GM10248 (cell line): Measurements from ENCODE around the gene OCIAD1.

ENCODE experiments used
- CTCF ChIA-PET: fragments of 300-600 bp; sonication (Branson Sonifier 250); formaldehyde crosslinking; extraction: SDS; loops from one replicate; lab custom pipeline; 2021; ENCODE audit warnings: antibody characterized with exemption; lab: Yijun Ruan, JAX
- POLR2A ChIA-PET: fragments of 350-650 bp; sonication (Branson Sonifier 250); formaldehyde crosslinking; extraction: SDS; loops from one replicate; lab custom pipeline; 2020; ENCODE audit warnings: antibody characterized with exemption; lab: Yijun Ruan, JAX
- DNase-seq: peaks from one replicate; pipeline ENCODE4 v3.0.0; 2012; ENCODE audit errors: extremely low spot score
- CTCF ChIP-seq: IDR thresholded peaks from 2 replicates; pipeline ENCODE4 v1.5.1; 2012; ENCODE audit warnings: mild to moderate bottlenecking, low read depth; ENCODE audit errors: extremely low read depth, missing control alignments, control extremely low read depth

The OCIAD1 gene

GRCh38 chr4:48830706-48831531, at the start of gene OCIAD1:
OCIAD1 (plus strand) TSS chr4:48831088; CDS start chr4:48832625, 1,537 bp downstream.
- POLR2A ChIA-PET = interaction anchor here (0.6 kb wide), 1 partner anchor 9 kb away, joined by 4 read pairs; no protein-coding TSS in a partner anchor
- CTCF ChIA-PET = interaction anchor here (1.4 kb wide), 1 partner anchor 56 kb away, joined by 3 read pairs; no protein-coding TSS in a partner anchor
- TF ChIP-seq CTCF = no peak
- DNase-seq = peak; percentile 99

- ChIA-PET POLR2A (no interaction called here), CTCF (interaction anchor here (1.1 to 2.6 kb wide), 2 partner anchors 10 to 32 kb away, joined by 3 to 6 read pairs; no protein-coding TSS in a partner anchor)
- no peak for DNase-seq
- TF ChIP-seq CTCF = peak; percentile 8
These were observed 48.9 kb upstream of the OCIAD1 start for GRCh38 chr4:48781968-48782367.

GRCh38 chr4:48785302-48785701, 45.6 kb upstream of the OCIAD1 start:
- TF ChIP-seq CTCF = no peak
- ChIA-PET CTCF (interaction anchor here (0.9 kb wide), 1 partner anchor 11 kb away, joined by 4 read pairs; no protein-coding TSS in a partner anchor), POLR2A (no interaction called here)
- no peak for DNase-seq

GRCh38 chr4:48786549-48786948, 44.3 kb upstream of the OCIAD1 start:
- no peak for DNase-seq
- CTCF ChIA-PET = interaction anchor here (1.0 kb wide), 1 partner anchor 45 kb away, joined by 3 read pairs; no protein-coding TSS in a partner anchor
- POLR2A ChIA-PET = no interaction called here
- TF ChIP-seq CTCF = no peak

- TF ChIP-seq CTCF = no peak
- no peak for DNase-seq
- POLR2A ChIA-PET = no interaction called here
- CTCF ChIA-PET = interaction anchor here (1.0 kb wide), 1 partner anchor 46 kb away, joined by 3 read pairs; no protein-coding TSS in a partner anchor
These were observed 43.8 kb upstream of the OCIAD1 start for GRCh38 chr4:48787056-48787455.

GRCh38 chr4:48790561-48790960, 40.3 kb upstream of the OCIAD1 start:
- CTCF ChIA-PET = interaction anchor here (1.2 to 2.1 kb wide), 2 partner anchors 9 to 11 kb away, joined by 5 to 6 read pairs; no protein-coding TSS in a partner anchor
- POLR2A ChIA-PET = no interaction called here
- TF ChIP-seq CTCF = no peak
- no peak for DNase-seq
